ENCODE results near the gene SOX6.

GRCh38 chr11:16335236-16335962 lies 20.9 kb downstream of the SOX6 start:
- no peak for TF ChIP-seq CTCF (IDR thresholded peaks at IDR 0.05)
- no peak for TF ChIP-seq EP300 (IDR thresholded peaks at IDR 0.05)
- TF ChIP-seq POLR2A (IDR thresholded peaks at IDR 0.05; ENCODE audit: low read depth), result no peak
- TF ChIP-seq POLR2AphosphoS5 (IDR thresholded peaks at IDR 0.05), result no peak

All from esophagus muscularis mucosa (tissue), 4 donors.